Raji (cell line): ENCODE results near the gene LIM2.

ENCODE experiments used
- POLR2A ChIP-seq: IDR thresholded peaks from 2 replicates; pipeline ENCODE4 v1.6.1; 2011; ENCODE audit warnings: low read depth, low read length, control low read depth; ENCODE audit not compliant: insufficient read depth

LIM2 gene

DNA sequence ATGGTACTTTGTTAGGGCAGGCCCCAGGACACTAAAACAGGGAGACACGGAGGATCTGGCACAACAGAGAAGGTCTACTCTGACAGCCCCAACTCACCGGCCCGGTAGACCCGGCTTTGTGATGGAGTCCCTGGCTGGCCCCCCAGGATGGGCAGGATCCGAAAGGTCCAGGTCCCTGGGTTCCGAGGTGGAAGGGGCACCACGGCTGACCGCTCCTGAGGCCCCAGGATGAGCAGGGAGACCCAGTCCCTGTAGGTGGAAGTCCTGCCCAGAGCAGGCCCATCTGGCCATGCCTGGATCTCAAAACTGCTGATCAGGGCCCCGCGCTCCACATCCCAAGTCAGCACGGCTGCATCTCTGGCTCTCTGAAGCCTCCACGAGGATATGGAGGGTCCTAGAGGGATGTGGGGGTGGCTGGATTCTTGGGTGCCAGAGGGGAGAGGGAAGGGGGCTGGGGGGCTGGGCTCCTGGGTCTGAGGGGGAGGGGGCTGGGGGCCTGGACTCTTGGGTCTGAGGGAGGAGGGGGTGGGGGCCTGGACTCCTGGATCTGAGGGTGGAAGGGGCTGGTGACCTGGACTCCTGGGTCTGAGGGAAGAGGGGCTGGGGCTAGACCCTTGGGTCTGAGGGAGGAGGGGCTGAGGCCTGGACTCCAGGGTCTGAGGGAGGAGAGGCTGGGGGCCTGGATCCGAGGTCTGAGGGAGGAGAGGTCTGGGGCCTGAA, 50.5 kb downstream of the LIM2 start:
- TF ChIP-seq POLR2A = no peak

DNA sequence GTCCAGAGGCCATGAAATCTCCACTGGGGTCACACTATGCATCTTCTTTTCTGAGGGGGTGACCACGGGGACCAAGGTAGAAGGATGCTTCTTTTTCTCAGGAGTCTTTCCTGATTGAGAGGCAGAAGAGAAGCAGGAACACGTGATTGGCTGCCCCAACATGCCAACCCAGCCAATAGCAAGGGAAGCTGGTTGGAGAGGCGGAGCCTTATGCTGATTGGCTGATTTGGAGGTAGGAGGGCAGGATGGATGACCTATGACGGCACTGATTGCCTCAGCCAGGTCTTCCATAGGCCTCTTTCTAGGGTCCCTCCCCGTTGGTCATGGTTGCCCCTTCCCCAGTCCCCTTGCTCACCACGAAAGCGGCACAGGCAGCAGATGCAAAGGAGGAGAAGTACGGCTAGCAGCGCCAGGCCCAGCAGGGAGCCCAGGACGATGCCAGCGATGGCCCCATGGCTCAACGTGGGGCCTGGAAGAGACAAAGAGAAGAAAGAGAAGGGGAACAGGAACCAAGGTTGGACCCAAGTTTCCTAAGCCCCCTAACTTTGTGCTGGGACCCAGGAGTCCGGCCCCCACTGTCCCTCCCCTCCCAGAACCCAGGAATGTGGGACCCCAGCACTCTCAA, 53.8 kb downstream of the LIM2 start:
- TF ChIP-seq POLR2A = no peak

DNA sequence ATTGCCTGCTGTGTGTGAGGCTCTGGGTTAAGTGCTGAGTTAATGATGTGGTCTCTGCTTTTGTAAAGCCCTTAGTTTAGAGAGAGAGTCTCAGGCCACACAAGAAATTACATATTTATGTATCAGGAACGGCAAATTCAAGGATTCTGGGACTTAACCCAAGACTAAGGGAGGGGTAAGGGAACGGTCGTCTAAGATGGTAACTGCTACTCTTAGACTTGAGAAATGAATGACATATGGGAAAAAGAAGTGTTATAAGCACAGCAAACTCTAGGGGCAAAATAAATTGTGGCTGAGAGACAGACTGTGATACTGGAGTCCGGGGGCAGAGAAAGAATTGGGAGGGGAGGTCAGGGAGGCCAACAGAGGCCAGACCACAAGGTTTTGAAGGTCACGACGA, 56.1 kb downstream of the LIM2 start:
- no peak for TF ChIP-seq POLR2A

DNA sequence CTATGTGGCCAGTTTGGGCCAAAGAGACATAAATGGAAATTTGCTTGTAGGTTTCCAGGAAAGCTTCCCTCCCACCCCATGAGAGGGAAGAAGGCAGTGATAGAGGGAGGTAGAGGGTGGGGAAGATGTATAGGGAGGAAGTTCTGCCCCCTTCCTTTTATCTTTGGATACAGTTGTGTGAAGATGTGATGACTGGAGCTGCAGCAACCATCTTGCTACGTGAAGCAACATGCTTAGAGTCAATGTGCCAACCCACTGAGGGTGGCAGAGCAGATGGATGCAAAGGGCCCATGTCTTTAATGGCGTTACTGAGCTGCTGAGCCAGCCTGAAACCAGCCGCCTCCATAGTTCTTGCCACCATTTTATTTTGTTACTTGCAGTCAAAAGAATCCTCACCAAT, 56.6 kb downstream of the LIM2 start:
- no peak for TF ChIP-seq POLR2A

DNA sequence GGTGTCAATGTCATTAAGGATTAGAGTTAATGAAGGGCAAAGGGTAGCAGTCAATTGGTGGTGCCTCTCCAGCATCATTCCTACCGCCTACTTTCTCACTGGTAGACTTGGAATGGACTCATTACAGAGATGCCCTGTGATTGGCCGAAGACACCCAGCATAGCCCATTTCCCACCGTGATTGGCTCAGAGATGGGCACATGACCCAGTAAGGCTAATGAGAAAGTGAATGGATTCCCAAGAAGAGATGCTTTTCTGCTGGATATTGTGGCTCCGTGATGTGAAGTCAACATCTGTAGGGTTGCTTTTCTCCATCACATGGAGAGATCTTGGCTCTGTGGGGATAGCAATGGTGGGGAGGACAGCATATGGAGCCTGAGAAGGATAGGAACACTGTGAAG, 57.4 kb downstream of the LIM2 start:
- TF ChIP-seq POLR2A = no peak
